Upper lobe of left lung (tissue), 6 donors: ENCODE data around the gene TMEM94. TPM values are rescaled to one million over a fixed set of nuclear protein-coding genes. Genes with fewer than 3 reads are reported as not detected.

Source experiments
- ATAC-seq, 2 donors: fragments of 200-7000 bp; cut with Tn5 transposase; one replicate each; pipeline ENCODE4 v1.9.1; 2022; ENCODE audit warnings: mild to moderate bottlenecking in 2 of 2, moderate library complexity in 2 of 2; ENCODE audit not compliant: low FRiP score in 2 of 2
- DNase-seq, 2 donors: peaks; one replicate each; pipeline ENCODE4 v3.0.0-alpha.2; 2019 to 2020
- H3K27ac ChIP-seq, 4 donors: fragments of 200-600 bp; sonication (generic); one replicate each; pipeline ENCODE4 v1.5.1; 2016 to 2019
- H3K27me3 ChIP-seq, 4 donors: fragments of 200-600 bp; sonication (generic); one replicate each; pipeline ENCODE4 v1.5.1; 2017 to 2019
- H3K36me3 ChIP-seq, 4 donors: fragments of 200-600 bp; sonication (generic); one replicate each; pipeline ENCODE4 v1.5.1; 2016 to 2019
- H3K4me1 ChIP-seq, 4 donors: fragments of 200-600 bp; sonication (generic); one replicate each; pipeline ENCODE4 v1.5.1; 2018 to 2019
- H3K4me3 ChIP-seq, 4 donors: fragments of 200-600 bp; sonication (generic); one replicate each; pipeline ENCODE4 v1.5.1; 2017 to 2019; ENCODE audit warnings: mild to moderate bottlenecking in 2 of 4, moderate library complexity in 1 of 4
- H3K9me3 ChIP-seq, 4 donors: fragments of 200-600 bp; sonication (generic); one replicate each; pipeline ENCODE4 v1.5.1; 2018 to 2019
- EP300 ChIP-seq, 4 donors: sonication (generic); formaldehyde crosslinking; IDR thresholded peaks; one replicate each; pipeline ENCODE4 v1.5.1; 2017; ENCODE audit warnings: antibody characterized with exemption in 4 of 4, control low read depth in 2 of 4
- POLR2A ChIP-seq, 4 donors: fragments of 450-650 bp; IDR thresholded peaks; one replicate each; pipeline ENCODE4 v1.5.1; 2016 to 2017; ENCODE audit warnings: antibody characterized with exemption in 4 of 4, mild to moderate bottlenecking in 2 of 4
- POLR2AphosphoS5 ChIP-seq, 2 donors: sonication (generic); formaldehyde crosslinking; IDR thresholded peaks; one replicate each; pipeline ENCODE4 v1.5.1; 2017; ENCODE audit warnings: antibody characterized with exemption in 2 of 2
- WGBS, 2 donors: methylation state at CpG; one replicate each; pipeline ENCODE4 v1.1.5; 2017 to 2018; 5-methylcytosine and 5-hydroxymethylcytosine counted together
- small RNA-seq, 4 donors: library from RNA; depleted of rRNA; stranded (forward); fragments of <200 nt; gene quantifications; one replicate each; pipeline ENCODE3, GENCODE V24; 2016
- total RNA-seq, 6 donors: library from RNA; depleted of rRNA in 4 of 6; stranded (reverse); fragments of >200 nt in 4 of 6; gene quantifications; one replicate each; pipeline versions ENCODE4 v1.1.0 to v1.2.1, GENCODE V29; 2016 to 2021
- TF ChIP-seq, protein P1 (sequence below), 6 experiments: fragments of 450-650 bp in 4 of 6; fragments of 200-600 bp in 2 of 6; sonication (generic) in 2 of 6; IDR thresholded peaks; one replicate each; pipeline ENCODE4 v1.5.1; 2016 to 2019; ENCODE audit warnings: antibody characterized with exemption in 6 of 6
- donor health status: DM: no; HTN: no; CAD: no; lungs with moderate emphysema.
- donor health status: DM: no; HTN: yes; CAD: no; lungs with severe emphysema.

The TMEM94 gene
- total RNA-seq, 6 donors from 2014 or later = 62.3 to 320 (median 90.5) TPM

DNA sequence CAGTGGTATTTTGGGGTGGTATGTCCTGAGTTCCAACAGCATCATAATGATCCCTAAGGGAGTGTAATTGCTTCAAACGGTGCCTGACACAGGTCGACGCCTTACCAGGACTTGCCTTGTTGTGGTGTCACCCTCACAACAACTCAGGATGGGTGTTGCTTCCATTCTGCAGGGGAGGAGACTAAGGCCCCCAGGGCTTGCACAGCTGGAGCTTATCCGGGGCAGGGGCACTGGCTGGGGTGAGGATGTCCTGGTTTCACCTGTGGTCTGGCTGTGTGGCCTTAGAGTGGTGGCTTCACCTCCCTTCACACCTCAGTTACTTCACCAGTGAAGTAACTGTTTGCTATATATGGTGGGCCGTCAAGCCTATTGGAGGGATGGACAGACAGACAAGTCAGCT, 92.4 kb downstream of the TMEM94 start:
- Histone ChIP-seq H3K4me3 (no peak overlapping the region), H3K9me3 (no peaks in the 10 kb centered on the region), H3K27ac (peak overlapping the region; percentile 38 to 89 (median 85)), H3K27me3 (no peaks in the 10 kb centered on the region), H3K4me1 (peaks cover 0 to 22% (median 14%) of the 10 kb centered on the region in 4 donors), H3K36me3 (peaks cover 0 to 1% (median 0%) of the 10 kb centered on the region in 4 donors)
- no peak for DNase-seq
- peak in 1 of 2 donors; percentile 1 for ATAC-seq
- TF ChIP-seq POLR2AphosphoS5 (IDR thresholded peaks at IDR 0.05) (no peak), EP300 (IDR thresholded peaks at IDR 0.05) (no peak), POLR2A (IDR thresholded peaks at IDR 0.05) (no peak)
- TF ChIP-seq, protein P1, sequence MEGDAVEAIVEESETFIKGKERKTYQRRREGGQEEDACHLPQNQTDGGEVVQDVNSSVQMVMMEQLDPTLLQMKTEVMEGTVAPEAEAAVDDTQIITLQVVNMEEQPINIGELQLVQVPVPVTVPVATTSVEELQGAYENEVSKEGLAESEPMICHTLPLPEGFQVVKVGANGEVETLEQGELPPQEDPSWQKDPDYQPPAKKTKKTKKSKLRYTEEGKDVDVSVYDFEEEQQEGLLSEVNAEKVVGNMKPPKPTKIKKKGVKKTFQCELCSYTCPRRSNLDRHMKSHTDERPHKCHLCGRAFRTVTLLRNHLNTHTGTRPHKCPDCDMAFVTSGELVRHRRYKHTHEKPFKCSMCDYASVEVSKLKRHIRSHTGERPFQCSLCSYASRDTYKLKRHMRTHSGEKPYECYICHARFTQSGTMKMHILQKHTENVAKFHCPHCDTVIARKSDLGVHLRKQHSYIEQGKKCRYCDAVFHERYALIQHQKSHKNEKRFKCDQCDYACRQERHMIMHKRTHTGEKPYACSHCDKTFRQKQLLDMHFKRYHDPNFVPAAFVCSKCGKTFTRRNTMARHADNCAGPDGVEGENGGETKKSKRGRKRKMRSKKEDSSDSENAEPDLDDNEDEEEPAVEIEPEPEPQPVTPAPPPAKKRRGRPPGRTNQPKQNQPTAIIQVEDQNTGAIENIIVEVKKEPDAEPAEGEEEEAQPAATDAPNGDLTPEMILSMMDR (IDR thresholded peaks at IDR 0.05) = no peak
- 74 to 87% methylated on average over 4 to 5 of the region's 5 CpGs for WGBS, 2 donors

Small RNA genes within 50 kb of the gene (small RNA-seq; reads per million reads assigned to genes)
- gene RF00019 (0 reads per million in 4 donors), gene RNU6-938P (0 reads per million in 4 donors)

Other genes with a start within 250 kb of the TMEM94 start
- 100 to 1,000 TPM in 2 of 6 donors, 10 to 100 TPM in 4; 32.3 to 139 (median 55.4) TPM for gene GGA3, start 195.0 kb upstream of the TMEM94 start, total RNA-seq
- 10 to 100 TPM; 23.7 to 56.7 (median 36.9) TPM for gene MRPS7, start 194.8 kb upstream of the TMEM94 start, total RNA-seq
- 10 to 100 TPM; 19.9 to 42.8 (median 36.2) TPM for gene MIF4GD, start 185.4 kb upstream of the TMEM94 start, total RNA-seq
- gene SLC25A19, start 167.2 kb upstream of the TMEM94 start, total RNA-seq = 10 to 100 TPM; 21.9 to 37.0 (median 23.9) TPM
- gene GRB2, start 51.0 kb upstream of the TMEM94 start, total RNA-seq = 100 to 1,000 TPM; 103 to 168 (median 151) TPM
- 100 to 1,000 TPM in 1 of 6 donors, 10 to 100 TPM in 5; 24.1 to 113 (median 48.5) TPM for gene CASKIN2, start 58.9 kb downstream of the TMEM94 start, total RNA-seq
- gene TSEN54, start 59.9 kb downstream of the TMEM94 start, total RNA-seq = 100 to 1,000 TPM in 2 of 6 donors, 10 to 100 TPM in 4; 19.5 to 125 (median 31.3) TPM
- 100 to 1,000 TPM; 113 to 256 (median 175) TPM for gene LLGL2, start 69.1 kb downstream of the TMEM94 start, total RNA-seq
- 100 to 1,000 TPM in 4 of 6 donors, 10 to 100 TPM in 2; 89.8 to 592 (median 183) TPM for gene MYO15B, start 131.2 kb downstream of the TMEM94 start, total RNA-seq
- gene SMIM5, start 176.8 kb downstream of the TMEM94 start, total RNA-seq = 1 to 10 TPM; 1.9 to 7.3 (median 3.3) TPM
- 10 to 100 TPM; 11.4 to 97.4 (median 41.4) TPM for gene RECQL5, start 210.5 kb downstream of the TMEM94 start, total RNA-seq
- gene SAP30BP, start 210.7 kb downstream of the TMEM94 start, total RNA-seq = 100 to 1,000 TPM in 1 of 6 donors, 10 to 100 TPM in 5; 64.1 to 125 (median 80.8) TPM